ENCODE measurements around the gene SCAF11. TPM values are rescaled to one million over a fixed set of nuclear protein-coding genes. Genes with fewer than 3 reads are reported as not detected.

The SCAF11 gene
- total RNA-seq, 5 donors from 2014 or later (not counting 1 experiment from before 2014, with no cell fraction given) = 149 to 184 (median 163) TPM

DNA sequence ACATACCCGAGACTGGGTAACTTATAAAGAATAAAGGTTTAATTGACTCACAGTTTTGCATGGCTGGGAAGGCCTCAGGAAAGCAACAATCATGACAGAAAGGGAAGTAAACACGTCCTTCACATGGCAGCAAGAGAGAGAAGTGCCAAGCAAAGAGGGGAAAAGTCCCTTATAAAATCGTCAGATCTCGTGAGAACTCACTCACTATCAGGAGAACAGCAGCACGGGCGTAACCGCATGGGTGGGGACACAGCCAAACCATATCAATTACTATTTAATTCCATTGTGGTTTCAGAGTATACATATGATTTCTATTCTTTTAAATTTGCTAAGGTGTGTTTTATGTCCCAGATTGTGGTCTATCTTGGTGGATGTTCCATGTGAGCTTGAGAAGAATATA, 117.9 kb downstream of the SCAF11 start:
- peaks cover 0 to 3% (median 0%) of the 10 kb centered on the region in 3 donors for H3K9me3 Mint-ChIP-seq
- DNase-seq (no peak), ATAC-seq (replicated peaks in 1 of 4) (no peak)
- peaks cover 66% of the 10 kb centered on the region for H3K36me3 Mint-ChIP-seq
- WGBS (ENCODE audit: insufficient coverage) = 43% methylated on average over 1 of the region's 7 CpGs
- H3K27me3 Mint-ChIP-seq = no peaks in the 10 kb centered on the region
- no peaks in the 10 kb centered on the region for H3K9me3 ChIP-seq
- H3K4me3 Mint-ChIP-seq = no peak overlapping the region
- H3K4me3 ChIP-seq (ENCODE audit: control insufficient read depth in 1 of 2, extremely low read depth in 1 of 2, low read length in 1 of 2) = no peak overlapping the region
- no peak overlapping the region for H3K27ac ChIP-seq (ENCODE audit: low read length)
- no peak overlapping the region for H3K27ac Mint-ChIP-seq
- CTCF ChIA-PET = interaction anchor here in 1 of 2 donors (0.6 kb wide), 1 partner anchor 496 kb away, joined by 3 read pairs; no protein-coding TSS in a partner anchor
- H3K27me3 ChIP-seq (replicated peaks in 1 of 2; ENCODE audit: control insufficient read depth in 2 of 2, extremely low read depth in 1 of 2, insufficient read depth in 2 of 2, low read length in 1 of 2) = no peaks in the 10 kb centered on the region
- H3K4me1 ChIP-seq (ENCODE audit: control insufficient read depth in 1 of 2, extremely low read depth in 1 of 2, insufficient read depth in 2 of 2, low read length in 2 of 2) = peaks cover 0 to 6% of the 10 kb centered on the region in 2 experiments
- H3K36me3 ChIP-seq (ENCODE audit: control insufficient read depth in 2 of 2, extremely low read depth in 1 of 2, insufficient read depth in 1 of 2, low read length in 1 of 2) = peaks cover 4 to 36% of the 10 kb centered on the region in 2 donors
- peaks cover 24 to 33% (median 26%) of the 10 kb centered on the region in 3 donors for H3K4me1 Mint-ChIP-seq
- POLR2A ChIA-PET = no interaction called here
